ENCODE results near the gene CATSPER3. TPM values are rescaled to one million over a fixed set of nuclear protein-coding genes. Genes with fewer than 3 reads are reported as not detected.

Gene CATSPER3
- total and polyA plus RNA-seq, 2 of the 13 experiments (the other 11 are each of a cell fraction or from before 2014, with no cell fraction given): 0.33 to 0.37 TPM

GRCh38 chr5:134975078-134975715, 7.5 kb downstream of the CATSPER3 start (continued):
- TF ChIP-seq, protein P1, sequence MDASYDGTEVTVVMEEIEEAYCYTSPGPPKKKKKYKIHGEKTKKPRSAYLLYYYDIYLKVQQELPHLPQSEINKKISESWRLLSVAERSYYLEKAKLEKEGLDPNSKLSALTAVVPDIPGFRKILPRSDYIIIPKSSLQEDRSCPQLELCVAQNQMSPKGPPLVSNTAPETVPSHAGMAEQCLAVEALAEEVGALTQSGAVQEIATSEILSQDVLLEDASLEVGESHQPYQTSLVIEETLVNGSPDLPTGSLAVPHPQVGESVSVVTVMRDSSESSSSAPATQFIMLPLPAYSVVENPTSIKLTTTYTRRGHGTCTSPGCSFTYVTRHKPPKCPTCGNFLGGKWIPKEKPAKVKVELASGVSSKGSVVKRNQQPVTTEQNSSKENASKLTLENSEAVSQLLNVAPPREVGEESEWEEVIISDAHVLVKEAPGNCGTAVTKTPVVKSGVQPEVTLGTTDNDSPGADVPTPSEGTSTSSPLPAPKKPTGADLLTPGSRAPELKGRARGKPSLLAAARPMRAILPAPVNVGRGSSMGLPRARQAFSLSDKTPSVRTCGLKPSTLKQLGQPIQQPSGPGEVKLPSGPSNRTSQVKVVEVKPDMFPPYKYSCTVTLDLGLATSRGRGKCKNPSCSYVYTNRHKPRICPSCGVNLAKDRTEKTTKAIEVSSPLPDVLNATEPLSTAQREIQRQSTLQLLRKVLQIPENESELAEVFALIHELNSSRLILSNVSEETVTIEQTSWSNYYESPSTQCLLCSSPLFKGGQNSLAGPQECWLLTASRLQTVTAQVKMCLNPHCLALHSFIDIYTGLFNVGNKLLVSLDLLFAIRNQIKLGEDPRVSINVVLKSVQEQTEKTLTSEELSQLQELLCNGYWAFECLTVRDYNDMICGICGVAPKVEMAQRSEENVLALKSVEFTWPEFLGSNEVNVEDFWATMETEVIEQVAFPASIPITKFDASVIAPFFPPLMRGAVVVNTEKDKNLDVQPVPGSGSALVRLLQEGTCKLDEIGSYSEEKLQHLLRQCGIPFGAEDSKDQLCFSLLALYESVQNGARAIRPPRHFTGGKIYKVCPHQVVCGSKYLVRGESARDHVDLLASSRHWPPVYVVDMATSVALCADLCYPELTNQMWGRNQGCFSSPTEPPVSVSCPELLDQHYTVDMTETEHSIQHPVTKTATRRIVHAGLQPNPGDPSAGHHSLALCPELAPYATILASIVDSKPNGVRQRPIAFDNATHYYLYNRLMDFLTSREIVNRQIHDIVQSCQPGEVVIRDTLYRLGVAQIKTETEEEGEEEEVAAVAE (CRISPR knock-in tag; IDR thresholded peaks at IDR 0.05; ENCODE audit: borderline replicate concordance): no peak
- TF ChIP-seq IKZF5 (CRISPR knock-in tag; IDR thresholded peaks at IDR 0.05) (0 out of 2 replicates have a peak, but pooled peaks have one; percentile 23), MTA3 (CRISPR knock-in tag; IDR thresholded peaks at IDR 0.05) (no peak), KAT8 (CRISPR knock-in tag; IDR thresholded peaks at IDR 0.05) (peak; percentile 34; the same call in 1 of the 2 replicates), ELF3 (CRISPR knock-in tag; IDR thresholded peaks at IDR 0.05) (0 out of 2 replicates have a peak, but pooled peaks have one; percentile 15), FOXO1 (CRISPR knock-in tag; IDR thresholded peaks at IDR 0.05) (peak; percentile 59; the same call in 1 of the 2 replicates), FOXK2 (IDR thresholded peaks at IDR 0.05) (peak; percentile 37; the same call in 1 of the 2 replicates), SMAD3 (CRISPR knock-in tag; IDR thresholded peaks at IDR 0.05) (no peak), MIXL1 (CRISPR knock-in tag; IDR thresholded peaks at IDR 0.05) (0 out of 2 replicates have a peak, but pooled peaks have one; percentile 41), FOSL2 (CRISPR knock-in tag; IDR thresholded peaks at IDR 0.05) (peak; percentile 66), TBX3 (IDR thresholded peaks at IDR 0.05; ENCODE audit: borderline replicate concordance) (peak; percentile 40; the same call in 1 of the 2 replicates), HOMEZ (CRISPR knock-in tag; IDR thresholded peaks at IDR 0.05; ENCODE audit: low read depth) (no peak), KLF13 (CRISPR knock-in tag; IDR thresholded peaks at IDR 0.05) (no peak), IRF2 (CRISPR knock-in tag; IDR thresholded peaks at IDR 0.05) (0 out of 2 replicates have a peak, but pooled peaks have one; percentile 30), CREM (IDR thresholded peaks at IDR 0.05) (peak; percentile 28; the same call in 1 of the 2 replicates), CREM (CRISPR knock-in tag; IDR thresholded peaks at IDR 0.05) (no peak)
- TF ChIP-seq, protein P2, sequence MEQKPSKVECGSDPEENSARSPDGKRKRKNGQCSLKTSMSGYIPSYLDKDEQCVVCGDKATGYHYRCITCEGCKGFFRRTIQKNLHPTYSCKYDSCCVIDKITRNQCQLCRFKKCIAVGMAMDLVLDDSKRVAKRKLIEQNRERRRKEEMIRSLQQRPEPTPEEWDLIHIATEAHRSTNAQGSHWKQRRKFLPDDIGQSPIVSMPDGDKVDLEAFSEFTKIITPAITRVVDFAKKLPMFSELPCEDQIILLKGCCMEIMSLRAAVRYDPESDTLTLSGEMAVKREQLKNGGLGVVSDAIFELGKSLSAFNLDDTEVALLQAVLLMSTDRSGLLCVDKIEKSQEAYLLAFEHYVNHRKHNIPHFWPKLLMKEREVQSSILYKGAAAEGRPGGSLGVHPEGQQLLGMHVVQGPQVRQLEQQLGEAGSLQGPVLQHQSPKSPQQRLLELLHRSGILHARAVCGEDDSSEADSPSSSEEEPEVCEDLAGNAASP (CRISPR knock-in tag; IDR thresholded peaks at IDR 0.05; ENCODE audit: borderline replicate concordance): peak; percentile 22; the same call in 1 of the 2 replicates
- TF ChIP-seq, protein P3, sequence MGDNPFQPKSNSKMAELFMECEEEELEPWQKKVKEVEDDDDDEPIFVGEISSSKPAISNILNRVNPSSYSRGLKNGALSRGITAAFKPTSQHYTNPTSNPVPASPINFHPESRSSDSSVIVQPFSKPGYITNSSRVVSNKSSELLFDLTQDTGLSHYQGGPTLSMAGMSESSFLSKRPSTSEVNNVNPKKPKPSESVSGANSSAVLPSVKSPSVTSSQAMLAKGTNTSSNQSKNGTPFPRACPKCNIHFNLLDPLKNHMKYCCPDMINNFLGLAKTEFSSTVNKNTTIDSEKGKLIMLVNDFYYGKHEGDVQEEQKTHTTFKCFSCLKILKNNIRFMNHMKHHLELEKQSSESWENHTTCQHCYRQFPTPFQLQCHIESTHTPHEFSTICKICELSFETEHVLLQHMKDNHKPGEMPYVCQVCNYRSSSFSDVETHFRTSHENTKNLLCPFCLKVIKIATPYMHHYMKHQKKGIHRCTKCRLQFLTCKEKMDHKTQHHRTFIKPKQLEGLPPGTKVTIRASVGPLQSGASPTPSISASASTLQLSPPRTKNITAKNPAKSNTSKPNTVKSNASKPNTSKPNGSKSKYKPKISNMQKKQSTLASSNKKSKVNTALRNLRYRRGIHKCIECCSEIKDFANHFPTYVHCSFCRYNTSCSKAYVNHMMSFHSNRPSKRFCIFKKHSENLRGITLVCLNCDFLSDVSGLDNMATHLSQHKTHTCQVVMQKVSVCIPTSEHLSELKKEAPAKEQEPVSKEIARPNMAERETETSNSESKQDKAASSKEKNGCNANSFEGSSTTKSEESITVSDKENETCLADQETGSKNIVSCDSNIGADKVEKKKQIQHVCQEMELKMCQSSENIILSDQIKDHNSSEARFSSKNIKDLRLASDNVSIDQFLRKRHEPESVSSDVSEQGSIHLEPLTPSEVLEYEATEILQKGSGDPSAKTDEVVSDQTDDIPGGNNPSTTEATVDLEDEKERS (CRISPR knock-in tag; IDR thresholded peaks at IDR 0.05): peak; percentile 78; the same call in 1 of the 2 replicates
